Kidney epithelial cell (primary cell): ENCODE measurements around the gene LSM3. TPM values are rescaled to one million over a fixed set of nuclear protein-coding genes. Genes with fewer than 3 reads are reported as not detected.

Experiments
- DNase-seq: peaks from one replicate; pipeline ENCODE4 v3.0.0-alpha.2; 2010; ENCODE audit warnings: low read depth
- H3K27me3 ChIP-seq: 2 replicates; pipeline ENCODE4 v1.6.0; 2011; ENCODE audit warnings: low read length; ENCODE audit not compliant: control insufficient read depth, insufficient read depth
- H3K36me3 ChIP-seq: 2 replicates; pipeline ENCODE4 v1.5.1; 2011; ENCODE audit warnings: low read length; ENCODE audit not compliant: control insufficient read depth, insufficient read depth
- H3K4me3 ChIP-seq: 2 replicates; pipeline ENCODE4 v1.5.1; 2011; ENCODE audit warnings: low read depth, mild to moderate bottlenecking, control low read depth, low read length
- total RNA-seq: library from RNA; depleted of rRNA; stranded (reverse); fragments of >200 nt; gene quantifications from 2 replicates; pipeline ENCODE4 v1.2.3, GENCODE V29; 2015
- TF ChIP-seq, protein P1 (sequence below): IDR thresholded peaks from 2 replicates; pipeline ENCODE4 v1.5.1; 2011; ENCODE audit warnings: mild to moderate bottlenecking, moderate library complexity, low read length, control low read depth, inconsistent platforms; ENCODE audit not compliant: insufficient read depth, poor library complexity, severe bottlenecking

The LSM3 gene
- total RNA-seq, 1 donor from 2014 or later: 9.3 TPM

DNA sequence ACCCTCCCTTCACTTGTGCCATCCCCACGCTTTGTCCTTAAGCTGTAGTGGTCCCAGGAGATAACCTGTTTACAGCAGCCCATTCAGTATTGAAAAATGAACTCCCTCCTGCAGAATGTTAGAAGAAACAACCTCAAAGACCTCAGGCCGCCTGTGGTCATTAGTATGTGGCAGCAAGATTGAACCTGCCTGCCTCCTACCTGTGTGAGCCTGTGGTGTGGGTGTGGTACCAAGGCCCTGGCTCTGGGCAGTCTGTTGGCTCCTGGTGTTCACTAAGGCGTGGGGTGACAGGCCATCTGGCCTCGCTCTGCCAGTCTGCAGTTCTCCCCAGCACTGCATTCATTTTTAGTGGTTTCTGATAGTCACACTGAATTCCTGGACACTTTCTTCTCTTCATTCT, 21.0 kb downstream of the LSM3 start:
- TF ChIP-seq, protein P1, sequence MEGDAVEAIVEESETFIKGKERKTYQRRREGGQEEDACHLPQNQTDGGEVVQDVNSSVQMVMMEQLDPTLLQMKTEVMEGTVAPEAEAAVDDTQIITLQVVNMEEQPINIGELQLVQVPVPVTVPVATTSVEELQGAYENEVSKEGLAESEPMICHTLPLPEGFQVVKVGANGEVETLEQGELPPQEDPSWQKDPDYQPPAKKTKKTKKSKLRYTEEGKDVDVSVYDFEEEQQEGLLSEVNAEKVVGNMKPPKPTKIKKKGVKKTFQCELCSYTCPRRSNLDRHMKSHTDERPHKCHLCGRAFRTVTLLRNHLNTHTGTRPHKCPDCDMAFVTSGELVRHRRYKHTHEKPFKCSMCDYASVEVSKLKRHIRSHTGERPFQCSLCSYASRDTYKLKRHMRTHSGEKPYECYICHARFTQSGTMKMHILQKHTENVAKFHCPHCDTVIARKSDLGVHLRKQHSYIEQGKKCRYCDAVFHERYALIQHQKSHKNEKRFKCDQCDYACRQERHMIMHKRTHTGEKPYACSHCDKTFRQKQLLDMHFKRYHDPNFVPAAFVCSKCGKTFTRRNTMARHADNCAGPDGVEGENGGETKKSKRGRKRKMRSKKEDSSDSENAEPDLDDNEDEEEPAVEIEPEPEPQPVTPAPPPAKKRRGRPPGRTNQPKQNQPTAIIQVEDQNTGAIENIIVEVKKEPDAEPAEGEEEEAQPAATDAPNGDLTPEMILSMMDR: no peak
- no peak for DNase-seq
- H3K27me3 ChIP-seq: no peaks in the 10 kb centered on the region
- no peaks in the 10 kb centered on the region for H3K36me3 ChIP-seq
- no peak overlapping the region for H3K4me3 ChIP-seq

DNA sequence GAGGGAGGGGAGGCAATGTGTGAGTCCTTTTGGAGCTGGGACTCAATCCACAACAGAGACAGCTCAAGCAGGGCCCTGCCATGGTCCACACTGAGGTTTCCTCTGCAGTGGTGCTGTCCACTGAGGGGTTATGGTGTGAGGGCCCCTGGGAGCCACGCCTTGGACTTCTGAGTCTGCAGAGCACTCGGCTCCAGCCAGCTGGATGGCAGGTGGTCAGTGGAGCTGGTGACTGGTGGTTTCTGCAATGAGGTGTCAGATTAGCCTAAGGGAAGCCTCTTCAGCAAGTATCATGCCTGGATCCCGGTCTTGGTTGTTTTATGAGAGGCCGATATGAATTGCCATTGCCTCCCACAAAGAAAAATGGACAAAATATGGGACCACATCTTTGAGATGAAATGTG, 21.7 kb downstream of the LSM3 start:
- TF ChIP-seq, protein P1: no peak
- no peak for DNase-seq
- no peaks in the 10 kb centered on the region for H3K27me3 ChIP-seq
- no peak overlapping the region for H3K4me3 ChIP-seq
- H3K36me3 ChIP-seq: no peaks in the 10 kb centered on the region

DNA sequence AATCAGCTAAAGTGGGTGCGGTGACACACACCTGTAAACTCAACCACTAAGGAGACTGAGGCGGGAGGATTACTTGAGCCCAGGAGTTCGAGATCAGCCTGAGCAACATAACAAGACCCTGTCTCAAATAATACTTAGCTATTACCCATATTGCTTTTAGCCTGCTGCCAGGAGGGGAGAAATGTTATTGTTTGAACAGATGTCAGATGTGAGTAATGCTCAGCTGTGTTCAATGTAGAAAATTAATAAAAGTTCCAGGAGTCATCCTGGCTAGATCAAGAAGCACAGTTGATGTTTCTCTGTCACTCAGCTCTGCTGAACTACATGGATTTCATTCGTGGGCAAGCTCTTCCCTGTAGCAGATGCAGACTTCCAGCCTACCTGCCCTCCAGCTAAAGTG, 22.2 kb downstream of the LSM3 start:
- Histone ChIP-seq H3K27me3 (no peaks in the 10 kb centered on the region), H3K4me3 (no peak overlapping the region), H3K36me3 (no peaks in the 10 kb centered on the region)
- TF ChIP-seq, protein P1: no peak
- DNase-seq: no peak

GRCh38 chr3:14201940-14202684, 23.5 kb downstream of the LSM3 start:
- H3K27me3 ChIP-seq: no peaks in the 10 kb centered on the region
- H3K4me3 ChIP-seq: no peak overlapping the region
- H3K36me3 ChIP-seq: no peaks in the 10 kb centered on the region
- DNase-seq: no peak
- TF ChIP-seq, protein P1: no peak

- H3K4me3 ChIP-seq: no peak overlapping the region
- no peaks in the 10 kb centered on the region for H3K36me3 ChIP-seq
- no peaks in the 10 kb centered on the region for H3K27me3 ChIP-seq
- DNase-seq: no peak
- TF ChIP-seq, protein P1: no peak
These were observed 24.4 kb downstream of the LSM3 start for GRCh38 chr3:14202874-14203520.
